GM19240 (cell line): ENCODE data around the gene TNS3.

Source experiments
- DNase-seq: peaks from one replicate; pipeline ENCODE4 v3.0.0; 2011; ENCODE audit warnings: low spot score; ENCODE audit not compliant: insufficient read length

TNS3 gene

GRCh38 chr7:47525066-47525623 lies 56.8 kb downstream of the TNS3 start:
- no peak for DNase-seq

GRCh38 chr7:47523401-47523800 lies 58.5 kb downstream of the TNS3 start:
- no peak for DNase-seq

- DNase-seq = no peak
Observed at GRCh38 chr7:47521816-47522561, 59.9 kb downstream of the TNS3 start.

GRCh38 chr7:47521011-47521795 lies 60.7 kb downstream of the TNS3 start:
- no peak for DNase-seq

GRCh38 chr7:47520406-47520805 lies 61.5 kb downstream of the TNS3 start:
- DNase-seq = no peak

- DNase-seq = no peak
Observed at GRCh38 chr7:47518827-47519226, 63.1 kb downstream of the TNS3 start.

- no peak for DNase-seq
Observed at GRCh38 chr7:47517821-47518480, 64.0 kb downstream of the TNS3 start.

- DNase-seq = no peak
Observed at GRCh38 chr7:47516985-47517600, 64.8 kb downstream of the TNS3 start.

- no peak for DNase-seq
Observed at GRCh38 chr7:47516386-47516785, 65.5 kb downstream of the TNS3 start.

- no peak for DNase-seq
Observed at GRCh38 chr7:47515305-47515834, 66.5 kb downstream of the TNS3 start.

GRCh38 chr7:47514818-47515217 lies 67.1 kb downstream of the TNS3 start:
- DNase-seq = no peak

GRCh38 chr7:47514367-47514766 lies 67.5 kb downstream of the TNS3 start:
- DNase-seq = no peak

- DNase-seq = no peak
Observed at GRCh38 chr7:47513741-47514241, 68.1 kb downstream of the TNS3 start.

GRCh38 chr7:47512481-47513176 lies 69.3 kb downstream of the TNS3 start:
- no peak for DNase-seq

- no peak for DNase-seq
Observed at GRCh38 chr7:47511699-47512370, 70.1 kb downstream of the TNS3 start.

- no peak for DNase-seq
Observed at GRCh38 chr7:47510786-47511185, 71.1 kb downstream of the TNS3 start.

GRCh38 chr7:47510192-47510591 lies 71.7 kb downstream of the TNS3 start:
- DNase-seq = no peak

- no peak for DNase-seq
Observed at GRCh38 chr7:47509571-47509970, 72.3 kb downstream of the TNS3 start.

- no peak for DNase-seq
Observed at GRCh38 chr7:47508389-47509380, 73.2 kb downstream of the TNS3 start.
